HEK293 (cell line): ENCODE measurements around the gene OR4E1.

Source experiments
- CTCF ChIA-PET: fragments of 350-600 bp; formaldehyde crosslinking; extraction: SDS; loops from one replicate; lab custom pipeline; 2021; ENCODE audit warnings: antibody characterized with exemption; lab: Yijun Ruan, JAX
- POLR2A ChIA-PET: fragments of 300-600 bp; formaldehyde crosslinking; extraction: SDS; loops from one replicate; lab custom pipeline; 2020; ENCODE audit warnings: antibody characterized with exemption, inconsistent platforms; lab: Yijun Ruan, JAX
- H3K27ac ChIP-seq: fragments of 200-500 bp; sonication (Bioruptor generic); 2 replicates; pipeline ENCODE4 v1.5.1; 2014; ENCODE audit warnings: low read depth, low read length, control low read depth, inconsistent platforms; ENCODE audit errors: extremely low read depth
- H3K36me3 ChIP-seq, 2 experiments: fragments of 200-500 bp in 1 of 2; sonication (Bioruptor generic) in 1 of 2; 1 replicate in 1 of 2; 2 replicates in 1 of 2; pipeline ENCODE4 v1.5.1; 2014 to 2017; ENCODE audit warnings: inconsistent platforms in 2 of 2, low read length in 2 of 2; ENCODE audit not compliant: control insufficient read depth in 2 of 2, insufficient read depth in 1 of 2
- H3K4me1 ChIP-seq: fragments of 200-500 bp; sonication (Bioruptor generic); 2 replicates; pipeline ENCODE4 v1.5.1; 2014; ENCODE audit warnings: mild to moderate bottlenecking, low read length, inconsistent platforms; ENCODE audit not compliant: control insufficient read depth, insufficient read depth
- H3K4me3 ChIP-seq: 2 replicates; pipeline ENCODE4 v1.5.1; 2011; ENCODE audit warnings: low read depth, mild to moderate bottlenecking, control low read depth, low read length, moderate library complexity
- H3K9me3 ChIP-seq: fragments of 200-500 bp; sonication (Bioruptor generic); 2 replicates; pipeline ENCODE4 v1.5.1; 2014; ENCODE audit warnings: low read depth, low read length, inconsistent platforms; ENCODE audit not compliant: control insufficient read depth, insufficient read depth
- FEZF1 ChIP-seq: fragments of 450-650 bp; formaldehyde crosslinking; IDR thresholded peaks from 2 replicates; pipeline ENCODE4 v1.5.1; 2016; ENCODE audit warnings: missing biosample characterization, missing genetic modification characterization
- MEIS1 ChIP-seq: sonication (generic); formaldehyde crosslinking; IDR thresholded peaks from 2 replicates; pipeline ENCODE4 v1.8.1; 2022; ENCODE audit warnings: missing genetic modification reagents, mild to moderate bottlenecking, borderline replicate concordance
- SALL2 ChIP-seq: fragments of 450-650 bp; formaldehyde crosslinking; IDR thresholded peaks from 2 replicates; pipeline ENCODE4 v1.5.0; 2017; ENCODE audit warnings: missing biosample characterization, mild to moderate bottlenecking, missing genetic modification characterization, borderline replicate concordance
- SETDB1 ChIP-seq: IDR thresholded peaks from one replicate; pipeline ENCODE4 v1.6.1; 2017; ENCODE audit warnings: mild to moderate bottlenecking, low read length, moderate library complexity, mixed read lengths; ENCODE audit not compliant: insufficient read length
- TCF7L2 ChIP-seq: IDR thresholded peaks from 2 replicates; pipeline ENCODE4 v1.6.1; 2011; ENCODE audit warnings: low read depth, mild to moderate bottlenecking, inconsistent platforms, low read length, moderate library complexity, borderline replicate concordance
- ZBTB17 ChIP-seq: fragments of 450-650 bp; formaldehyde crosslinking; IDR thresholded peaks from 2 replicates; pipeline ENCODE4 v1.5.1; 2016; ENCODE audit warnings: missing biosample characterization, missing genetic modification characterization
- ZNF112 ChIP-seq: fragments of 450-650 bp; formaldehyde crosslinking; IDR thresholded peaks from 2 replicates; pipeline ENCODE4 v1.5.0; 2017; ENCODE audit warnings: missing biosample characterization, missing genetic modification characterization
- ZNF169 ChIP-seq: fragments of 450-650 bp; formaldehyde crosslinking; IDR thresholded peaks from 2 replicates; pipeline ENCODE4 v1.5.1; 2016; ENCODE audit warnings: missing biosample characterization, missing genetic modification characterization
- ZNF202 ChIP-seq: fragments of 450-650 bp; formaldehyde crosslinking; IDR thresholded peaks from 2 replicates; pipeline ENCODE4 v1.5.1; 2016; ENCODE audit warnings: missing biosample characterization, missing genetic modification characterization, borderline replicate concordance
- ZNF211 ChIP-seq: fragments of 450-650 bp; formaldehyde crosslinking; IDR thresholded peaks from 2 replicates; pipeline ENCODE4 v1.5.1; 2016; ENCODE audit warnings: low read depth, missing biosample characterization, missing genetic modification characterization
- ZNF214 ChIP-seq: fragments of 450-650 bp; formaldehyde crosslinking; IDR thresholded peaks from 2 replicates; pipeline ENCODE4 v1.5.1; 2017; ENCODE audit warnings: missing biosample characterization, mild to moderate bottlenecking, missing genetic modification characterization, borderline replicate concordance
- ZNF274 ChIP-seq, 2 experiments: fragments of 200-500 bp in 1 of 2; fragments of 450-650 bp in 1 of 2; sonication (Bioruptor generic) in 1 of 2; formaldehyde crosslinking in 1 of 2; IDR thresholded peaks; 2 replicates each; pipeline versions ENCODE4 v1.5.1 to v1.6.1; 2014 to 2016; ENCODE audit warnings: borderline replicate concordance in 1 of 2, inconsistent platforms in 1 of 2, low read length in 1 of 2, missing biosample characterization in 1 of 2, missing genetic modification characterization in 1 of 2
- ZNF394 ChIP-seq: fragments of 450-650 bp; formaldehyde crosslinking; IDR thresholded peaks from 2 replicates; pipeline ENCODE4 v1.5.1; 2016; ENCODE audit warnings: missing biosample characterization, missing genetic modification characterization, mild to moderate bottlenecking, moderate library complexity, borderline replicate concordance
- ZNF426 ChIP-seq: fragments of 450-650 bp; formaldehyde crosslinking; IDR thresholded peaks from 2 replicates; pipeline ENCODE4 v1.5.1; 2017; ENCODE audit warnings: missing biosample characterization, missing genetic modification characterization, mild to moderate bottlenecking, inconsistent platforms, moderate library complexity
- ZNF501 ChIP-seq: fragments of 450-650 bp; formaldehyde crosslinking; IDR thresholded peaks from 2 replicates; pipeline ENCODE4 v1.5.1; 2016; ENCODE audit warnings: missing biosample characterization, missing genetic modification characterization
- ZNF514 ChIP-seq: fragments of 450-650 bp; formaldehyde crosslinking; IDR thresholded peaks from 2 replicates; pipeline ENCODE4 v1.5.1; 2016; ENCODE audit warnings: missing biosample characterization, missing genetic modification characterization
- ZNF654 ChIP-seq: fragments of 450-650 bp; formaldehyde crosslinking; IDR thresholded peaks from 2 replicates; pipeline ENCODE4 v1.5.1; 2016; ENCODE audit warnings: low read depth, missing biosample characterization, missing genetic modification characterization
- ZNF701 ChIP-seq: fragments of 450-650 bp; formaldehyde crosslinking; IDR thresholded peaks from 2 replicates; pipeline ENCODE4 v1.5.1; 2016; ENCODE audit warnings: missing biosample characterization, missing genetic modification characterization
- TF ChIP-seq, protein P1 (sequence below): fragments of 450-650 bp; formaldehyde crosslinking; IDR thresholded peaks from 2 replicates; pipeline ENCODE4 v1.5.1; 2016; ENCODE audit warnings: missing biosample characterization, missing genetic modification characterization, low read depth
- TF ChIP-seq, protein P2 (sequence below): fragments of 450-650 bp; formaldehyde crosslinking; IDR thresholded peaks from 2 replicates; pipeline ENCODE4 v1.5.1; 2016; ENCODE audit warnings: missing biosample characterization, missing genetic modification characterization
- TF ChIP-seq, protein P3 (sequence below): fragments of 450-650 bp; formaldehyde crosslinking; IDR thresholded peaks from 2 replicates; pipeline ENCODE4 v1.5.1; 2016; ENCODE audit warnings: missing biosample characterization, missing genetic modification characterization
- TF ChIP-seq, protein P4 (sequence below): fragments of 450-650 bp; formaldehyde crosslinking; IDR thresholded peaks from 2 replicates; pipeline ENCODE4 v1.5.1; 2016; ENCODE audit warnings: missing biosample characterization, missing genetic modification characterization
- TF ChIP-seq, protein P5 (sequence below): fragments of 450-650 bp; formaldehyde crosslinking; IDR thresholded peaks from 2 replicates; pipeline ENCODE4 v1.5.1; 2016; ENCODE audit warnings: missing biosample characterization, missing genetic modification characterization, borderline replicate concordance
- TF ChIP-seq, protein P6 (sequence below): fragments of 450-650 bp; formaldehyde crosslinking; IDR thresholded peaks from 2 replicates; pipeline ENCODE4 v1.5.1; 2016; ENCODE audit warnings: missing biosample characterization, missing genetic modification characterization
- TF ChIP-seq, protein P7 (sequence below): fragments of 450-650 bp; formaldehyde crosslinking; IDR thresholded peaks from 2 replicates; pipeline ENCODE4 v1.5.1; 2017; ENCODE audit warnings: missing biosample characterization, missing genetic modification characterization

The OR4E1 gene

DNA sequence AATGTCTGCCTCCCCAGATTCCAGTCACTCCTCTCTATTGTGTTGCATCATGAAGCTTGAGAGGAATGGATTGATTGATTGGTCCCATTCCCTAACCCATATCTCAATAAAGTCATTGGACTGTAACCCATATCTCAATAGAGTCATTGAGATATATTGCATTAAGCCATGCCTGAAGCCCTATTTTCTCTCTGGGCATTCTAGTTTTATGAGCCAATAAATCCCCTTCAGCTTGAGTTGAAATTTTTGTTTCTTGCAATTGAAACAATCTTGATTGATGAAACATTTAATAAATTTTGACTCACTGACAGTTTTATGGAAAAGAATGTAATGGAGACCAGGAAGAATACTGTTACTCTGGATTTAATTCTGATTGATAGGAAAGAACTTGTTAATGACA lies 20.8 kb upstream of the OR4E1 start (continued):
- TF ChIP-seq, protein P1, sequence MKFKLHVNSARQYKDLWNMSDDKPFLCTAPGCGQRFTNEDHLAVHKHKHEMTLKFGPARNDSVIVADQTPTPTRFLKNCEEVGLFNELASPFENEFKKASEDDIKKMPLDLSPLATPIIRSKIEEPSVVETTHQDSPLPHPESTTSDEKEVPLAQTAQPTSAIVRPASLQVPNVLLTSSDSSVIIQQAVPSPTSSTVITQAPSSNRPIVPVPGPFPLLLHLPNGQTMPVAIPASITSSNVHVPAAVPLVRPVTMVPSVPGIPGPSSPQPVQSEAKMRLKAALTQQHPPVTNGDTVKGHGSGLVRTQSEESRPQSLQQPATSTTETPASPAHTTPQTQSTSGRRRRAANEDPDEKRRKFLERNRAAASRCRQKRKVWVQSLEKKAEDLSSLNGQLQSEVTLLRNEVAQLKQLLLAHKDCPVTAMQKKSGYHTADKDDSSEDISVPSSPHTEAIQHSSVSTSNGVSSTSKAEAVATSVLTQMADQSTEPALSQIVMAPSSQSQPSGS = peak; percentile 67; the same call in 1 of the 2 replicates
- 0 out of 2 replicates have a peak, but pooled peaks have one; percentile 26 for TF ChIP-seq ZBTB17
- no peak for TF ChIP-seq ZNF394 (tag by site-specific recombination)
- TF ChIP-seq MEIS1 (CRISPR knock-in tag) = no peak
- TF ChIP-seq ZNF274 (IDR thresholded peaks at IDR 0.05; ENCODE audit: low read length) = no peak
- no peak for TF ChIP-seq ZNF274 (tag by site-specific recombination; IDR thresholded peaks at IDR 0.05; ENCODE audit: borderline replicate concordance)
- TF ChIP-seq, protein P2, sequence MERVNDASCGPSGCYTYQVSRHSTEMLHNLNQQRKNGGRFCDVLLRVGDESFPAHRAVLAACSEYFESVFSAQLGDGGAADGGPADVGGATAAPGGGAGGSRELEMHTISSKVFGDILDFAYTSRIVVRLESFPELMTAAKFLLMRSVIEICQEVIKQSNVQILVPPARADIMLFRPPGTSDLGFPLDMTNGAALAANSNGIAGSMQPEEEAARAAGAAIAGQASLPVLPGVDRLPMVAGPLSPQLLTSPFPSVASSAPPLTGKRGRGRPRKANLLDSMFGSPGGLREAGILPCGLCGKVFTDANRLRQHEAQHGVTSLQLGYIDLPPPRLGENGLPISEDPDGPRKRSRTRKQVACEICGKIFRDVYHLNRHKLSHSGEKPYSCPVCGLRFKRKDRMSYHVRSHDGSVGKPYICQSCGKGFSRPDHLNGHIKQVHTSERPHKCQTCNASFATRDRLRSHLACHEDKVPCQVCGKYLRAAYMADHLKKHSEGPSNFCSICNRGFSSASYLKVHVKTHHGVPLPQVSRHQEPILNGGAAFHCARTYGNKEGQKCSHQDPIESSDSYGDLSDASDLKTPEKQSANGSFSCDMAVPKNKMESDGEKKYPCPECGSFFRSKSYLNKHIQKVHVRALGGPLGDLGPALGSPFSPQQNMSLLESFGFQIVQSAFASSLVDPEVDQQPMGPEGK (tag by site-specific recombination) = no peak
- peak; percentile 93 for TF ChIP-seq FEZF1

DNA sequence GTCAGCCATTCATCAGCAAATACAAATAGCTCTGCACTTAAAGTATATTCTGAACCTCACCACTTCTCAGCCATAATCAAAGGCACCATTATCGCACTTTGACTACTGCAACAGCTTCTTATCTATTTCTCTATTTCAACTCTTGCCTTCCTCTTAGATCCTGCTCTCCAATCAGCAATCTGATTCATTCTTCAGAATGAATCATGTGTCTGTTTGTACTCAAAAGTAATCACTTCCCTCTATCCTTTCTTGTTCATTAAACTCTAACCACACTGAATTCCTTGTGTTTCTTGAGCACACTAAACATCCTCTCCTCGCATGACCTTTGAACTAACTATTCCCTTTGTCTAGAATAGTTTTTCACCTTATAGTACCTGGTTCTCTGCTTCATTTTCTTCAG lies 12.8 kb upstream of the OR4E1 start:
- Histone ChIP-seq H3K4me1 (no peaks in the 10 kb centered on the region), H3K27ac (no peak overlapping the region), H3K9me3 (no peaks in the 10 kb centered on the region), H3K36me3 (no peaks in the 10 kb centered on the region), H3K4me3 (no peak overlapping the region)
- TF ChIP-seq, protein P3, sequence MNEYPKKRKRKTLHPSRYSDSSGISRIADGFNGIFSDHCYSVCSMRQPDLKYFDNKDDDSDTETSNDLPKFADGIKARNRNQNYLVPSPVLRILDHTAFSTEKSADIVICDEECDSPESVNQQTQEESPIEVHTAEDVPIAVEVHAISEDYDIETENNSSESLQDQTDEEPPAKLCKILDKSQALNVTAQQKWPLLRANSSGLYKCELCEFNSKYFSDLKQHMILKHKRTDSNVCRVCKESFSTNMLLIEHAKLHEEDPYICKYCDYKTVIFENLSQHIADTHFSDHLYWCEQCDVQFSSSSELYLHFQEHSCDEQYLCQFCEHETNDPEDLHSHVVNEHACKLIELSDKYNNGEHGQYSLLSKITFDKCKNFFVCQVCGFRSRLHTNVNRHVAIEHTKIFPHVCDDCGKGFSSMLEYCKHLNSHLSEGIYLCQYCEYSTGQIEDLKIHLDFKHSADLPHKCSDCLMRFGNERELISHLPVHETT (tag by site-specific recombination) = no peak
- TF ChIP-seq SETDB1 = no peak
- TF ChIP-seq ZNF701 (tag by site-specific recombination) = no peak
- TF ChIP-seq, protein P4, sequence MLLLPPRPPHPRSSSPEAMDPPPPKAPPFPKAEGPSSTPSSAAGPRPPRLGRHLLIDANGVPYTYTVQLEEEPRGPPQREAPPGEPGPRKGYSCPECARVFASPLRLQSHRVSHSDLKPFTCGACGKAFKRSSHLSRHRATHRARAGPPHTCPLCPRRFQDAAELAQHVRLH (tag by site-specific recombination) = no peak
- TF ChIP-seq, protein P5, sequence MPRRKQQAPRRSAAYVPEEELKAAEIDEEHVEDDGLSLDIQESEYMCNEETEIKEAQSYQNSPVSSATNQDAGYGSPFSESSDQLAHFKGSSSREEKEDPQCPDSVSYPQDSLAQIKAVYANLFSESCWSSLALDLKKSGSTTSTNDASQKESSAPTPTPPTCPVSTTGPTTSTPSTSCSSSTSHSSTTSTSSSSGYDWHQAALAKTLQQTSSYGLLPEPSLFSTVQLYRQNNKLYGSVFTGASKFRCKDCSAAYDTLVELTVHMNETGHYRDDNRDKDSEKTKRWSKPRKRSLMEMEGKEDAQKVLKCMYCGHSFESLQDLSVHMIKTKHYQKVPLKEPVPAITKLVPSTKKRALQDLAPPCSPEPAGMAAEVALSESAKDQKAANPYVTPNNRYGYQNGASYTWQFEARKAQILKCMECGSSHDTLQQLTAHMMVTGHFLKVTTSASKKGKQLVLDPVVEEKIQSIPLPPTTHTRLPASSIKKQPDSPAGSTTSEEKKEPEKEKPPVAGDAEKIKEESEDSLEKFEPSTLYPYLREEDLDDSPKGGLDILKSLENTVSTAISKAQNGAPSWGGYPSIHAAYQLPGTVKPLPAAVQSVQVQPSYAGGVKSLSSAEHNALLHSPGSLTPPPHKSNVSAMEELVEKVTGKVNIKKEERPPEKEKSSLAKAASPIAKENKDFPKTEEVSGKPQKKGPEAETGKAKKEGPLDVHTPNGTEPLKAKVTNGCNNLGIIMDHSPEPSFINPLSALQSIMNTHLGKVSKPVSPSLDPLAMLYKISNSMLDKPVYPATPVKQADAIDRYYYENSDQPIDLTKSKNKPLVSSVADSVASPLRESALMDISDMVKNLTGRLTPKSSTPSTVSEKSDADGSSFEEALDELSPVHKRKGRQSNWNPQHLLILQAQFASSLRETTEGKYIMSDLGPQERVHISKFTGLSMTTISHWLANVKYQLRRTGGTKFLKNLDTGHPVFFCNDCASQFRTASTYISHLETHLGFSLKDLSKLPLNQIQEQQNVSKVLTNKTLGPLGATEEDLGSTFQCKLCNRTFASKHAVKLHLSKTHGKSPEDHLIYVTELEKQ (tag by site-specific recombination) = no peak
- TF ChIP-seq ZNF214 (tag by site-specific recombination) = no peak
- TF ChIP-seq, protein P6, sequence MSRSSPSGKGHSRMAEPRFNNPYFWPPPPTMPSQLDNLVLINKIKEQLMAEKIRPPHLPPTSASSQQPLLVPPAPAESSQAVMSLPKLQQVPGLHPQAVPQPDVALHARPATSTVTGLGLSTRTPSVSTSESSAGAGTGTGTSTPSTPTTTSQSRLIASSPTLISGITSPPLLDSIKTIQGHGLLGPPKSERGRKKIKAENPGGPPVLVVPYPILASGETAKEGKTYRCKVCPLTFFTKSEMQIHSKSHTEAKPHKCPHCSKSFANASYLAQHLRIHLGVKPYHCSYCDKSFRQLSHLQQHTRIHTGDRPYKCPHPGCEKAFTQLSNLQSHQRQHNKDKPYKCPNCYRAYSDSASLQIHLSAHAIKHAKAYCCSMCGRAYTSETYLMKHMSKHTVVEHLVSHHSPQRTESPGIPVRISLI (tag by site-specific recombination) = no peak
- TF ChIP-seq ZNF501 = no peak
- TF ChIP-seq ZNF211 (tag by site-specific recombination) = no peak
- TF ChIP-seq TCF7L2 = no peak
- no peak for TF ChIP-seq ZNF202 (tag by site-specific recombination)
- TF ChIP-seq, protein P7, sequence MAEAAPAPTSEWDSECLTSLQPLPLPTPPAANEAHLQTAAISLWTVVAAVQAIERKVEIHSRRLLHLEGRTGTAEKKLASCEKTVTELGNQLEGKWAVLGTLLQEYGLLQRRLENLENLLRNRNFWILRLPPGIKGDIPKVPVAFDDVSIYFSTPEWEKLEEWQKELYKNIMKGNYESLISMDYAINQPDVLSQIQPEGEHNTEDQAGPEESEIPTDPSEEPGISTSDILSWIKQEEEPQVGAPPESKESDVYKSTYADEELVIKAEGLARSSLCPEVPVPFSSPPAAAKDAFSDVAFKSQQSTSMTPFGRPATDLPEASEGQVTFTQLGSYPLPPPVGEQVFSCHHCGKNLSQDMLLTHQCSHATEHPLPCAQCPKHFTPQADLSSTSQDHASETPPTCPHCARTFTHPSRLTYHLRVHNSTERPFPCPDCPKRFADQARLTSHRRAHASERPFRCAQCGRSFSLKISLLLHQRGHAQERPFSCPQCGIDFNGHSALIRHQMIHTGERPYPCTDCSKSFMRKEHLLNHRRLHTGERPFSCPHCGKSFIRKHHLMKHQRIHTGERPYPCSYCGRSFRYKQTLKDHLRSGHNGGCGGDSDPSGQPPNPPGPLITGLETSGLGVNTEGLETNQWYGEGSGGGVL (tag by site-specific recombination) = no peak
- TF ChIP-seq ZNF169 = no peak
- no peak for TF ChIP-seq ZNF112 (tag by site-specific recombination)
- no peak for TF ChIP-seq ZNF426 (tag by site-specific recombination)
- TF ChIP-seq ZNF654 (tag by site-specific recombination) = no peak
- TF ChIP-seq ZNF514 (tag by site-specific recombination) = no peak
- no peak for TF ChIP-seq SALL2 (tag by site-specific recombination)
- ChIA-PET CTCF (interaction anchor here (0.7 kb wide), 1 partner anchor 8 kb away, joined by 3 read pairs; no protein-coding TSS in a partner anchor), POLR2A (no interaction called here)
